ENCODE data around the gene VTI1A.
A peak's percentile ranks its signal among the peaks of the same experiment; 100 is the strongest.
"Not testable (repeated sequence)": the region's sequence is repeated elsewhere in the genome, so short reads cannot be mapped to it uniquely, and the experiment has no call there.

Gene VTI1A

DNA sequence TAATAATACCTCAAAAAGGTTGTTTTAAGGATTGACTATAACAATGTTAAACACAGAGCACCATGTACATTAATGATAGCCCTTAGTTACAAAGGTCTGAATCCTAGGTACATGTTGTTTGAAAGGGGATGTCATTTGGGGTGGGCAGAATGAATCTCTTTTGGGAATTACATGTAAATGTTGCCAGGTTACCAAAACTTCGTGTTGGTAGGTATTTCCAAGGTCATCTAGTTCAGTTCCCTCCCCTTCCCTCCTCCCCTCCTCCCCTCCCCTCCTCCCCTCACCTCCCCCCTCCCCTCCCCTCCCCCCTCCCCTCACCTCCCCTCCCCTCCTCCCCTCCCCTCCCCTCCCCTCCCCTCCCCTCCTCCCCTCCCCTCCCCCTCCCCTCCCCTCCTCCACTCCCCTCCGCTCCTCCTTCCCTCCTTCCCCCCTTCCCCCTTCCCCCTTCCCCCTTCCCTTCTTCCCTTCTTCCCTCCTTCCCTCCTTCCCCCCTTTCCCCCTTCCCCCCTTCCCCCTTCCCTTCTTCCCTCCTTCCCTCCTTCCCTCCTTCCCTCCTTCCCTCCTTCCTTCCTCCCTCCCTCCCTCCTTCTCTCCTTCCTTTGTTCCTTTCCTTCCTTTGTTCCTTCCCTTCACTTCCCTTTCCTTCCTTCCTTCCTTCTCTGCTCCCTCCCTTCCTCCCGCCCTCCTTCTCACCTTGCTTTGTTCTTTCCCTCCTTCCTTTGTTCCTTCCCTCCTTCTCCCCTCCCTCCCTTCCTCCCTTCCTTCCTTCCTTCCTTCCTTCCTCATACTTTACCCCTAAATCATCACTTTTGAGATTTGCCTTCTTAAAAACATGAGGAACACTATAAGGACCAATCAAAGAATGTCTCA is 8.1 kb downstream of the VTI1A start:
- DNase-seq, result no peak

DNA sequence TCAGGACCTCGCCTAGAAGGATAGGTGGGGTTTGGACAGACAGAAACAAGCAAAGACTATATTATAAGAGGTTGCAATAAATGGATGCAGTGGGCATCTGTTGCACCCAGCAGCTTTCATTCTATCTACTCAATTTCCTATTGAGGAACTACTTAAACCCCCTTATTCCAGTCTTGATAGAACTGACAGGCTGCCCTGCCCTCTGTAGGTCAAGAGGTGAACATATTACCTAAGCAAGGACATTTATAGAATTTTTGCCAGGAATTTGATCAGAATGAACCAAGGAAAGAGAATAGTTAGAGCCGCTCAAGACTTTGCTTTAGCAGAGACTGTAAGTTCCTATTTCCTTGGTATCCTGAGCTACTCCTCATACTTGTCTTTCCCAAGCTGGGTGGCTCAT is 9.5 kb downstream of the VTI1A start:
- DNase-seq, result no peak

DNA sequence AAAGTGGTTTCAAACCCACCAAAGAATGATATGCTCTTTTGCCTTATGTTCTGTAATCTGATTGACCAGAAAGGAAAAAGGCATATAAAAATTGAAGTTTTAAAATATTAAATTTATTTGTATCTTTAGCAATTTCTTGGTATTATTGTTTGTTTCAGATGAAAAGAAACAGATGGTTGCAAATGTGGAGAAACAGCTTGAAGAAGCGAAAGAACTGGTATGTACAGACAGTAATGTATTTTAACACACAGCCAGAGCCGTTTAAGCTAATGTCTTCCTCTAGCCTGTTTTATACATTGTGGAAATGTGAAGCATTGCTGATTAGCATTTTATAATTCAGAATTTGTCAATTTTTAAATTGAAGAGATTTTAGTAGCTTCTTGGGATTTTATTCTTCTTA is 13.4 kb downstream of the VTI1A start:
- no peak for DNase-seq

DNA sequence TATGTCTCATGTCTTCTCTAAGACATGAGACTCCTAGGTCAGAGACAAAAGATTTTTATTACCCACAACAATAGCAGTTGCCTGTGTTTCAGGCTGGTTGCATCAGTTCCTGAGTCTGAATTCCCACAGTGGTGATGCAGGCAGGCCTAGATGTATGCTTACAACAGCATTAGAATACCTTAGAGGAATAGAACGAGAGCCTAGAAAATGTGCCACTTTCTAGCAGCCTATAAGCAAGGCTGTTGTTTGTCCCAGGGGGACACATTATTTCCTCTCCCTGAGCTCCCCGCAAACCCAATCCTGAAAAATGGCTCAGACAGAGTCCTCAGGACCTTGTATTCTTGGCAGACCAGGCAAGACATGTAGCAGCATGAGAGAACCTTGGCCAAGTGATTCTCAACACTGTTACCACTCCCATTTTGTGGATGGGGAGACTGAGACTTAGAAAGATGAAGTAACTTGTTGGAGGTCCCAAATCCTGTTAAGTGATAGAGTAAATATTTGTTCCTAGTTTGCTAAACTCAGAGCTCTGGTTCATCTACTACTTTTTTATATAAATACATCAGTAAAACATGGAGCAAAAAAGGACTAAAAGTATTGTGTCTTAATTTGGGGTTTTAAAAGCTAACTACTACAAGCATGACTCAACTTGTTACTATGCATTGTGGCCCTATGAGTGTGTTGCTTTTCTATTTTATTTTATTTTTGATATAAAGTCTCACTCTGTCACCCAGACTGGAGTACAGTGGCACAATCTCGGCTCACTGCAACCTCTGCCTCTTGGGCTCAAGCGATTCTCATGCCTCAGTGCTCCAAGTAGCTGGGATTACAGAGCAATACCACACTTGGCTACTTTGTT is 14.2 kb downstream of the VTI1A start:
- no peak for DNase-seq

DNA sequence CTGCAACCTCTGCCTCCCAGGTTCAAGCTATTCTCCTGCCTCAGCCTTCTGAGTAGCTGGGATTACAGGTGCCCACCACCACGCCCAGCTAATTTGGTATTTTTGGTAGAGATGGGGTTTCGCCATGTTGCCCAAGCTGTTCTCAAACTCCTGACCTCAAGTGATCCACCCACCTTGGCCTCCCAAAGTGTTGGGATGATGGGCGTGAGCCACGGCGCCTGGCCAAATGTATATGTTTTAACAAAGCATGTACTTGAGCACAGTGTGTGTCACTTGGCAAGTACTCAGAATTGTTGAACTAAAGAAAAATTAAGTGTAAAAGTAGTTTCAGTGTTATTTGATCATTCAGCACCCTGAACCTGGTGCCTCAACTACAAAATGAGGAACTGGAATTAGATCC is 17.1 kb downstream of the VTI1A start:
- not testable (repeated sequence) for DNase-seq

DNA sequence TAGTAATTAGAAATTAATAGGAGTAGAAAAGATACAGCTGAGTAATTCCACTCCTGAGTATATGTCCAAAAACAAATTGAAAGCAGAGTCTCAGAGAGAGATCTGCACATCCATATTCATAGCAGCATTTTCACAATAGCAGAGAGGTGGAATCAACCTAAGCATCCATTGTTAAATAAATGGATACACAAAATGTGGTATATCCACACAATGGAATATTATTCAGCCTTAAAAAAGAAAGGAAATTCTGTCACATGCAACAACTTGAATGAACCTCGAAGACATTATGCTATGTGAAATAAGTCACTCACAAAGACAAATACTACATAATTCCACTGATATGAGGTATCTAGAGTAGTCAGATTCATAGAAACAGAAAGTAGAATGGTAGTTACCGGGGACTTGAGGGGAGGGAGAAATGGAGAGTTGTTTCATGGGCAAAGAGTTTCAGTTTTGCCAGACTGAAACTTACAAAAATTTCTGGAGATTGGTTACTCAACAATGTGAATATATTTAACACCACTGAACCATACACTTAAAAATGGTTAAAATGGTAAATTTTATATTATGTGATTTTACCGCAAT is 18.4 kb downstream of the VTI1A start:
- no peak for DNase-seq

DNA sequence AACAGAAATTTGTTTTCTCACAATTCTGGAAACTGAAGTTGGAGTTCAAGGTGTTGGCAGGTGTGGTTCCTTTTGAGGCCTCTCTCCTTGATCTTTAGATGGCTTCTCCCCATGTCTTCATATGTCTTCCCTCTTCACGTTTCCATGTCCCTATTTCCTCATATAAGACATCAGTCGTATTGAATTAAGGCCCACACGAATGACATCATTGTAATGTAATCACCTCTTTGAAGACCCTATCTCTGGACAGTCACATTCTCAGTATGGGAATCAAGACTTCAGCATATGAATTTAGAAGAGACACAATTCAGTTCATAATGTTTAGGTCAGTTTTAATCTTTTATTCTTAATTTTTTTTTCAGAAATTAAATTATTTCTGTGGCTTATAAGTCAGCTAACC is 19.8 kb downstream of the VTI1A start:
- DNase-seq, result no peak

DNA sequence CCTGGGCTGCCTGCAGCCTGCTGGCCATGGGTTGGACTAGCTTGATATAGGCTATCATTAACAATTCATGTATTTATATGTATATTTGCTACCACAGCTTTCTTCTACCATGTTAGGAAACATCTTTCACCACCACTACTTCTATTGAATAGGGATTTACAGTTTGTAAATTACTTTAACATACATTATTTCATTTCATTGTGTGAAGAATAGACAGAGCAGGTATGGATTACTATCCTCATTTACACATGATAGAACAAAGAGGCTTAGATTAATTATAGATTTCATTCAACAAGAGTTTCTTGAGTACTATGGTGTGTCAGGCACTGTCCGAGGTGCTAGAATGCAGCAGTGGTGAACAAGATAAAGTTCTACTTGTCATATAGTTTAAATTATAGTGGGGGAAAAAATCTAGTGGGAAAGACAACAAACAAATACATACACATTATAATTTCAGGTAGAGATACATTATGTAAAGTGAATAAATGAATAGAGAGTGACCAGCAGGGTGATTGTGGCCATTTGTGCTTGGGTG is 20.6 kb downstream of the VTI1A start:
- DNase-seq, result no peak

DNA sequence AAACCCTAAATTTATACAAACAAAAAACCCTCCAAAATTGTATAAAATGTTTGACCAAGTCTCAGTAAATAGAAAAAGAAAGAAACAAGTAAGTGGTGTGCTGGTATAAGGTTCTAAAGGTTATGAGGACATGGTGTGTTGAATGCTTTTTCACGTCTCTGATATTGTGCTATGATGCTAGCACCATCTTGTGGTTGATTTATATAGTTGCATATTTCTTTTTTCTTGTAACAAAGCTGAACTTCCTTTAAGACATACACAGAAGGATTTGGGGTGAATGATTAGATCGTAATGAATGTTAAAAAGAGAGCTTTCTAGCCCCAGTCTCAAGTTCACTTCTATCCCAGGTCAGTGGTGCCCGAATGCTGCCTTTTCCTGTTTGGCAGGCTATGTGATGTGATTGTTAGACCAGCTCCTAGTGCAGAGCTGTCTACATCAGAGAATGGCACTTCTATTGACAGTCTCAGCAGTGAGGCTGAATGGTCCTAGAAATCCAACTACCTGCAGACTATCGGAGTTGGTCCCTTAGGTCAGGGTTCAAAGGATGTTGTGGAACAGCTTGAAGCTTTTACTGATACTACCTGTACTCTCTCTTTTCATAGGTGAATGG is 25.0 kb downstream of the VTI1A start:
- DNase-seq, result peak in 13 of 56 donors; percentile 3 to 15 (median 7)

DNA sequence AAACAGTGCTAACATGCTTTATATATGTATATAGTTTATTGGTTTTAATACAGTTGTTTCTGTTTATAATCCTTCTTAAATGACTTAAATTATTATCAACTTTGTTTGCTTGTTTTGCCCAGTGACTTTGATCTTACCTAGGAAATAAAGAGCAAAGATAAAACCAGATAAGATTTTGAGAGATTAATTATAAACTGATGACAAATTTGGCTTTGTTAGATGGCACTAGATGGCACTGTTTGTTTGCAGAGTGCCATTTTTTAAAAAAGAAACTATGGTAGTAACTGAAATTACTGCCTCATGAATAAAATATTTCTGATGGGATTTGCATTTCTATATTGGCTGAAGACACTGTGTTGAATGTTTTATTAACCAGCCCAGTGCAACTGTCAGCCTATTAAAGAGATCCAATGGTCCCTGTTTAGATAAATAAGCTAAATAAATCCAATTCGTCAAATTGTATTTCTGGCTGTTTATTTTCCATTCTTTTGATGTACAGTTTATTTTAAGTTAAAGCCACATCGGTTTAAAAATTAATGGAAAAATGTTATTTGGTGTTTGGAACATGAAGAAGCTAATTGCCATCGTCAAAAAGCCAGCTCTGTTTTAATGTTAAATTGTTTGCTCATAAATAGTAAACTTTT is 28.7 kb downstream of the VTI1A start:
- DNase-seq, result no peak

DNA sequence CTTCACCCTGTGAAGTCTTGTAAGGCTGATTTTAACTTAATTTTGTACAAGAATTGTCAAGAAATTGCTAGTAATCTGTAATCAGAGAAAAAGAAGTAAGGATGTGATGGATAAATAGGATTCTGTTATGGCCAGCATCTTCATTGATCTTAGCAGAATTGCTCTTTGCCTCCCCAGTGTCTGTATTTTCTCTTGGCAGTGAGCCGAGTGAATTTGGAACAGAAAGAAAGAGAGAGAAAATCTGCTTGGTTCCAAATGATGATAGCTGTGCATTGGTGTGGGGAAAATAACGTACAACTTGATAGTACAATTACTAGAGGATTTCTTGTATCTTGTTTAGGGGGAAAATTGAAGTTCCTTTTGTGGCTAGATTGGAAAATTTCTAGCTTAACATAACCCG is 34.6 kb downstream of the VTI1A start:
- no peak for DNase-seq

DNA sequence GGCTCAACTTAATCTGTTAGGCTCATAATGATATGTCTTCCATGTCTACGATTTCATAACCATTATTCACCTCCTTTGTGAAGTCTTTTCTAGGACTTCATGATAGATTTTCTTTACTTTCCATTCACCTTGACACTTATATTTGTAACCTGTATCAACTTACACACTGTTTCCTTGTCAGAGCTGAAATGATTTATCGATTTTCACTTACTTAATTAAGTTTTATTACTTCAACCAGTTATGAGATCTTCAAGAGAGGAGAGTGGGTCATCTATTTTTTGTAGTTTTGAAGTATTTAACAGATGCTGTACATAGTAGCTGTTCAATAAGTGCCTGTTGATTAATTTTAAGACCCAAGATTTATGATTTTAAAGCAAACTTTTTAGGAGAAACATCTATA is 37.4 kb downstream of the VTI1A start:
- no peak for DNase-seq

DNA sequence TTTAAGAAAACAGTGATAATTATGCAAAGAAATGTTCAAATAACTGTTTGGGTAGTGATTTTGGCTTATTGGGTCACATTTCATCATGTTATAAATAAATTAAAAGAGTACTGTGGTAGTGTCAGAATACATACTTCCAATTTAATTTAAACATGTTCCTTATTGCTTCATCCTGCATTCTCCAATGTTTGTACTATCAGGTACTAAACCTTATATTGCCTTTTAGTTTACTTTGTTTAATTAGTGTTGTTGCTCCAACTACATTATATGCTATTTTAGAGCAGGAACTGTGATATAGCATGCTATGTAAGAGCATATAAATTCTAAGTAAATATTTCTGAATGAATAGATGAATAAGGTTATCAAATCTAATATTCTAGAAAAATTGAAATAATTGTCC is 40.9 kb downstream of the VTI1A start:
- DNase-seq, result no peak

DNA sequence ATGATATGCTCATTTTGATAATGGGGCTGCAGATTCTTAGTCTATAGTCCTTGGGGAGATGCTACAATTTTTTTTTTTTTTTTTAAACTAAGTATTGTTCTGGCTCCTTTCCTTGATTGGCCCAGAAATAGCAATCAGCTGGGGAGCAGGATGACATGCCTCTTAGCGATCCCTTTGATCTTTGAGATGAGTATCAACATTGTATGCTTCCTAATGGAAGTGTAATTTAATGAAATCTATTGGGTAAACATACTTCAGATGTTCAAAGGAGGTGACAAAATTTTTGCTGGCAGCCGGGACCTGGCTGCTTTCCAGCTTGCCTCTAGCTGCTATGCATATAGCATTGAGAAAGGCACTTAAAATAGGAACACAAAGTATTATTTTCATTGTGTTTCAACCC is 43.5 kb downstream of the VTI1A start:
- no peak for DNase-seq

DNA sequence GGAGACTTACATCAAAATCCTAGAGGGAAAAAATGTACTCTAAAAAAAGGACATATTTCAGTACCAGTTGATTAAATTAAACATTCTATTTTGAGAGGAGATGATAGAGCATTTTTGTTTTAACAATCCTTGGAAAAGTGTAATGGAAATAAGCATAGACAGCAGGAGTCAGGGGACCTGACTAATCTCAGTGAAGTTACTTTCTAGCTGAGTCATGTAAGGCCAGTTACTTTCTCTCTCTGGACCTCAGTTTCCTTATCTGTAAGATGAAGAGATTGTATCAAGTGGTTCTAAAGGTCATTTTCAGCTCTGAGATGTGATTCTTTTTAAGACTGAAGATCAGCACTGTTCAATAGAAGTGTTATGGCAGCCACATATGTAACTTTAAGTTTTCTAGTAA is 44.1 kb downstream of the VTI1A start:
- DNase-seq, result no peak

DNA sequence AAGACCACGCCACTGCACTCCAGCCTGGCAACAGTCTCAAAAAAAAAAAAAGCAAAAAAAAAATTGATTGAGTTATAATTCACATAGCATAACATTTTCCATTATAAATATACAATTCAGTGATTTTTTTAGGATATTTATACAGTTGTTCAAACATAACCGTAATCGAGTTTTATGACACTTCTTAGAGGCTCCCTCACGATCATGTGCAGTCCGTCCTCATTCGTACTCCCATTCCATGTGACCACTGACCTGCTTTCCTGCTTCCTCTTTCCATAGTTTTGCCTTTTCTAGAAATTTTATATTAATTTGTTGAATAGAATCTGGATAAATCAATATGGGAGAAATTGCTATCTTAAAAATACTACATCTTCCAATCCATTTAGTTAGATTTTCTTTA is 45.7 kb downstream of the VTI1A start:
- DNase-seq, result no peak

DNA sequence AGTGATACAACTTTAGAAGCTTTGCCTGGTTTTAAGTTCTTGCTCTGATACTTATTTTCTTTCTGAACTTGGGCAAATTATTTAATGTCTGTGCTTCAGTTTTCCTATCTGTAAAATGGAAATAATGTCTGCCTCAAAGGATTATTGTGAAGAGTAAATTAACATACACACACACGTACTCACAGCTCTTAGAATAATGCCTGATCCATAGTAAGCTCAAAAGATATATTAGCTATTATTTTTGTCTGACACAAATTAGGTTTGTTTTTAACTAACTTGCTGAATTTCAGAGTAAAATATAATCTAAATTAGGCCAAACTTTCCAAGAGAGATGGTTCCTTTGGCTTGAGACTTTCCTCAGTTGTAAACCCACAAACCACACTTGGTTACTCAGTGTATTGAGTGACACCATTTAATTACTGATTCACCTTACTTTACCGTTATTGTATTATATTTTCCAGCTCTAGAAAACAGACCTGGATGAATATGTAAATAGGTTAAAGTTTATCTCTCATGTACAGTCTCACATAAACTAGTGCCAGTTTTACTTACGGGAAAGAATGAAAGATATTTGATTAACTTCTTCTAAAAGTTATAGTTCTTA is 50.4 kb downstream of the VTI1A start:
- no peak for DNase-seq

DNA sequence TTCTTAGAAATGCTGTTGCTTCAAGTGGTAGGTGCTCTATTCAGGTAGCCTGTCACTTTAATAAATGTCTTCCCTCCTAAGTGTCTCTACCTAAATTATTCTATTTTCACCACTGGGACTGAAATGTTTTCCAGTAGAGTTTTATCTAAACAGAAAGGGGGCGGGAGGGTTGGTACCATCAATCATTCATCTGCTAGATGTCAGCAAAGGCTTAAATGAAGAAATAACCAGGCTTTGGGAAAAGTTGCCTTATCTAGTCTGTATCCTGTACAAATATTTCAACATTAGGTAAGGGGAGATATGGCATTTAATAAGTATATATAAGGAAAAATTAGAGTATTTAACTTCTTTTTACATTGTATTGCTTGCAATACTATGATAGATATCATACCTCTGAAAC is 51.8 kb downstream of the VTI1A start:
- DNase-seq, result no peak

DNA sequence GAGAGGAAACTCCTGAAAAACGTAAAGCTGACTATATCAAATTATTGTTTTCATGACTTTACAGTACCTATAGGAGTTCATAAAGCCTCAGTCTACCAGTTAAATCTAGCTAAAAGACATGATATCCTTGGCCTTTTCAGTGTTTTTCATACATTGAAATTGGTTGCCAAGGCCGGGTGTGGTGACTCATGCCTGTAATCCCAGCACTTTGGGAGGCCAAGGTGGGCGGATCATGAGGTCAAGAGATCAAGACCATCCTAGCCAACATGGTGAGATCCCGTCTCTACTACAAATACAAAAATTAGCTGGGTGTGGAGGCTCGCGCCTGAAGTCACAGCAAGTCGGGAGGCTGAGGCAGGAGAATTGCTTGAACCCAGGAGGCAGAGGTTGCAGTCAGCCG is 53.0 kb downstream of the VTI1A start:
- DNase-seq, result not testable (repeated sequence)

DNA sequence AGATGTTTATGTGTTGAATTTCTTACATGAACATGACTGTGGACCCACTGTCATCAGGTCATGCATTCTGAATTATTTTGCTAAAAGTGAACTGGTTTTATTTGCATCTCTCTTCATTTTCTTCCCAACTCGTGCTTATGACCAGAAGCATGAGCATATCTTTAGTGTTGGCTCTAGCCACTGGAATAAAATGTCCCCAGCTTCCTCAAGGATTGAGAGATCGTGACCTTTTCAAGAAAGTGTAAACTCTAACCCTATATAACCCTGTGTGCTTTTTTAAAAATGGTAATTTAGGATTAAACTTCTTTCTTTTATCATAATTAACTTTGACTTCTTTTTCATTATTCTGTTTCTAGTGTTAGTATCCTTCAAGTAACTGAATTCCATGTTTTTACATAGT is 55.5 kb downstream of the VTI1A start:
- DNase-seq, result no peak

DNA sequence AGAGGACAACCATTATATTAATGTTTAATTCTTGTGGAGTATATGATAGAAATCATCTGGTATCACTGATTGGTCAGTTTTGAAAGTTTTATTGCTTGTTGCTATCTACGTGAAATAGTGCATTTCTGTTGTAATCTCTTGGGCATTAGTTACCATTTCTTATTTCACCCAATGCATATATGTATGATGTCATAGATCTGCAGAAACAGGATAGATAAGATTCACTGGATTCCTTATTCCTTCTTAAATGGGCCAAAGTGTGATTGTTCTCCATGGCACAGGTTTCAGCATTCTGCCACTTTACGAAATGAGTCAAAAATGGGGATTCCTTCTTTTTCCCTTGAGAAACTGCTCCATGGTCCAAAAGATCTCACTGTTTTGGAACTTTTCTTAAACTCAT is 56.6 kb downstream of the VTI1A start:
- no peak for DNase-seq

Measured in nucleus accumbens (tissue), 56 donors.